NB4 (cell line): ENCODE data around the gene ICE2.

Experiments used
- DNase-seq: peaks from one replicate; pipeline ENCODE4 v3.0.0; 2010; ENCODE audit warnings: low read depth
- H3K4me3 ChIP-seq: one replicate; pipeline ENCODE4 v1.5.1; 2011; ENCODE audit warnings: mild to moderate bottlenecking, low read depth, low read length, moderate library complexity
- CTCF ChIP-seq: IDR thresholded peaks from one replicate; pipeline ENCODE4 v1.5.1; 2012; ENCODE audit warnings: low read depth, low read length
- MAX ChIP-seq: IDR thresholded peaks from 2 replicates; pipeline ENCODE4 v1.6.1; 2011; ENCODE audit warnings: low read depth, low read length
- MYC ChIP-seq: IDR thresholded peaks from 2 replicates; pipeline ENCODE4 v1.6.1; 2011; ENCODE audit warnings: low read depth, low read length
- POLR2A ChIP-seq: IDR thresholded peaks from 2 replicates; pipeline ENCODE4 v1.6.1; 2011; ENCODE audit warnings: mild to moderate bottlenecking; ENCODE audit not compliant: insufficient read length; ENCODE audit errors: extremely low read depth

Gene ICE2

GRCh38 chr15:60485365-60486055, 6.6 kb upstream of the ICE2 start:
- TF ChIP-seq MAX, result no peak
- TF ChIP-seq POLR2A, result no peak
- no peak for TF ChIP-seq MYC
- TF ChIP-seq CTCF, result no peak
- DNase-seq, result no peak
- no peak overlapping the region for H3K4me3 ChIP-seq

- no peak for TF ChIP-seq CTCF
- TF ChIP-seq POLR2A, result no peak
- TF ChIP-seq MAX, result no peak
- TF ChIP-seq MYC, result no peak
- H3K4me3 ChIP-seq, result no peak overlapping the region
- DNase-seq, result no peak
These were observed 4.1 kb upstream of the ICE2 start for GRCh38 chr15:60483042-60483441.

GRCh38 chr15:60480888-60481287, 1.9 kb upstream of the ICE2 start:
- H3K4me3 ChIP-seq, result no peak overlapping the region
- TF ChIP-seq MYC, result no peak
- no peak for TF ChIP-seq MAX
- no peak for TF ChIP-seq POLR2A
- no peak for TF ChIP-seq CTCF

GRCh38 chr15:60480149-60480548, 1.2 kb upstream of the ICE2 start:
- DNase-seq, result peak; percentile 8
- TF ChIP-seq MYC, result no peak
- TF ChIP-seq MAX, result no peak
- no peak for TF ChIP-seq CTCF
- no peak for TF ChIP-seq POLR2A
- peak overlapping the region; percentile 82 for H3K4me3 ChIP-seq

More at GRCh38 chr15:60480888-60481287, 1.9 kb upstream of the ICE2 start:
- no peak for DNase-seq

GRCh38 chr15:60479361-60480110, 594 bp upstream of the ICE2 start:
- H3K4me3 ChIP-seq, result peak overlapping the region; percentile 82
- no peak for TF ChIP-seq POLR2A
- no peak for TF ChIP-seq MAX
- no peak for TF ChIP-seq MYC
- TF ChIP-seq CTCF, result no peak
- DNase-seq, result peak; percentile 33
